Mammary epithelial cell (primary cell): ENCODE results near the gene DDX1.

Experiments used
- CTCF ChIP-seq, 2 donors: IDR thresholded peaks in 1 of 2; conservative IDR thresholded peaks in 1 of 2; 2 replicates each; pipeline ENCODE4 v1.5.1; 2011 to 2012; ENCODE audit warnings: inconsistent platforms in 2 of 2, low read length in 2 of 2, mild to moderate bottlenecking in 2 of 2, control low read depth in 1 of 2, low read depth in 1 of 2; ENCODE audit not compliant: insufficient read depth in 1 of 2; ENCODE audit errors: extremely low read depth in 1 of 2
- EZH2 ChIP-seq: IDR thresholded peaks from 2 replicates; pipeline ENCODE4 v1.6.1; 2012; ENCODE audit warnings: low read length, inconsistent platforms, borderline replicate concordance

GRCh38 chr2:15562354-15563031 lies 29.2 kb upstream of the DDX1 start:
- TF ChIP-seq CTCF (conservative IDR thresholded peaks at IDR 0.05 in 1 of 2, IDR thresholded peaks at IDR 0.05 in 1 of 2; ENCODE audit: extremely low read depth in 1 of 2, insufficient read depth in 1 of 2, low read depth in 1 of 2, low read length in 2 of 2) (no peak), EZH2 (no peak)
